HG03097 (cell line): ENCODE measurements around the gene GLIS1.

ENCODE experiments used
- ATAC-seq: cut with Tn5 transposase; IDR thresholded peaks from one replicate; pipeline ENCODE4 v1.9.1; 2021; ENCODE audit not compliant: unreplicated experiment, low FRiP score

The GLIS1 gene

GRCh38 chr1:53737648-53738204, 1.2 kb downstream of the GLIS1 start:
- ATAC-seq: no peak

GRCh38 chr1:53736290-53736689, 2.7 kb downstream of the GLIS1 start:
- ATAC-seq: no peak

- ATAC-seq: no peak
These were observed 3.3 kb downstream of the GLIS1 start for GRCh38 chr1:53735681-53736080.

- ATAC-seq: no peak
These were observed 3.7 kb downstream of the GLIS1 start for GRCh38 chr1:53735261-53735660.

GRCh38 chr1:53734650-53735211, 4.2 kb downstream of the GLIS1 start:
- ATAC-seq: no peak

GRCh38 chr1:53733975-53734649, 4.9 kb downstream of the GLIS1 start:
- ATAC-seq: no peak

- no peak for ATAC-seq
These were observed 5.5 kb downstream of the GLIS1 start for GRCh38 chr1:53733447-53733931.

GRCh38 chr1:53732912-53733317, 6.0 kb downstream of the GLIS1 start:
- ATAC-seq: no peak

- ATAC-seq: no peak
These were observed 6.6 kb downstream of the GLIS1 start for GRCh38 chr1:53732409-53732808.

GRCh38 chr1:53731779-53732305, 7.1 kb downstream of the GLIS1 start:
- ATAC-seq: no peak

- no peak for ATAC-seq
These were observed 7.8 kb downstream of the GLIS1 start for GRCh38 chr1:53731043-53731600.

GRCh38 chr1:53730224-53730865, 8.6 kb downstream of the GLIS1 start:
- no peak for ATAC-seq

- ATAC-seq: no peak
These were observed 9.3 kb downstream of the GLIS1 start for GRCh38 chr1:53729456-53730223.

- ATAC-seq: no peak
These were observed 10.1 kb downstream of the GLIS1 start for GRCh38 chr1:53728702-53729455.

- ATAC-seq: no peak
These were observed 10.8 kb downstream of the GLIS1 start for GRCh38 chr1:53728196-53728595.

- no peak for ATAC-seq
These were observed 11.4 kb downstream of the GLIS1 start for GRCh38 chr1:53727461-53728092.

- no peak for ATAC-seq
These were observed 12.9 kb downstream of the GLIS1 start for GRCh38 chr1:53726009-53726600.

- ATAC-seq: no peak
These were observed 13.7 kb downstream of the GLIS1 start for GRCh38 chr1:53725238-53725689.

- ATAC-seq: no peak
These were observed 16.9 kb downstream of the GLIS1 start for GRCh38 chr1:53722025-53722424.
